Left ventricle myocardium inferior (tissue), 1 donor: ENCODE results near the gene NDUFA12. TPM values are rescaled to one million over a fixed set of nuclear protein-coding genes. Genes with fewer than 3 reads are reported as not detected.

ENCODE experiments used
- DNase-seq: peaks from one replicate; pipeline ENCODE4 v3.0.0-alpha.2; 2020
- H3K27ac ChIP-seq: fragments of 200-600 bp; replicated peaks from 2 replicates; pipeline ENCODE4 v1.8.0; 2021
- H3K27me3 ChIP-seq: fragments of 200-600 bp; 2 replicates; pipeline ENCODE4 v1.8.0; 2021; ENCODE audit warnings: low read depth
- H3K36me3 ChIP-seq: fragments of 200-600 bp; 2 replicates; pipeline ENCODE4 v1.8.0; 2021
- H3K4me1 ChIP-seq: fragments of 200-600 bp; 2 replicates; pipeline ENCODE4 v1.8.0; 2021
- H3K4me3 ChIP-seq: fragments of 200-600 bp; 2 replicates; pipeline ENCODE4 v1.8.0; 2021; ENCODE audit warnings: mild to moderate bottlenecking, moderate library complexity
- H3K9me3 ChIP-seq: fragments of 200-600 bp; replicated peaks from 2 replicates; pipeline ENCODE4 v1.8.0; 2021
- CTCF ChIP-seq: fragments of 200-600 bp; IDR thresholded peaks from 2 replicates; pipeline ENCODE4 v1.8.0; 2021; ENCODE audit warnings: antibody characterized with exemption, mild to moderate bottlenecking, borderline replicate concordance
- intact Hi-C: fragments of 100-400 bp; cut with micrococcal nuclease; formaldehyde crosslinking; loops from one replicate; pipeline ENCODE4 v1.11.0; 2022
- total RNA-seq: library from RNA; stranded (reverse); fragmentation: NEBNext Ultra II Directional; extraction: Animal tissue kit (Norgen Biotek cat#: 25700); gene quantifications from one replicate; pipeline ENCODE4 v1.2.1, GENCODE V29; 2021
- donor health status: DM: no; HTN: yes; CAD: no; lungs with severe emphysema.

The NDUFA12 gene
- total RNA-seq, 1 donor from 2014 or later, result 353 TPM

- no peaks in the 10 kb centered on the region for H3K27me3 ChIP-seq
- H3K27ac ChIP-seq, result no peak overlapping the region
- no peak for DNase-seq
- H3K36me3 ChIP-seq, result peaks cover 8% of the 10 kb centered on the region
- intact Hi-C loops, result no loop called here
- H3K4me3 ChIP-seq, result no peak overlapping the region
- no peak for TF ChIP-seq CTCF
- no peaks in the 10 kb centered on the region for H3K9me3 ChIP-seq
- peaks cover 35% of the 10 kb centered on the region for H3K4me1 ChIP-seq
Measured at GRCh38 chr12:94982456-94982855, 21.0 kb downstream of the NDUFA12 start.

- peaks cover 35% of the 10 kb centered on the region for H3K4me1 ChIP-seq
- no peak for DNase-seq
- H3K36me3 ChIP-seq, result peaks cover 5% of the 10 kb centered on the region
- no peak overlapping the region for H3K27ac ChIP-seq
- intact Hi-C loops, result no loop called here
- peak; percentile 30 for TF ChIP-seq CTCF
- no peaks in the 10 kb centered on the region for H3K9me3 ChIP-seq
- no peak overlapping the region for H3K4me3 ChIP-seq
- no peaks in the 10 kb centered on the region for H3K27me3 ChIP-seq
Measured at GRCh38 chr12:94980577-94980976, 22.9 kb downstream of the NDUFA12 start.

- H3K27me3 ChIP-seq, result no peaks in the 10 kb centered on the region
- H3K36me3 ChIP-seq, result peaks cover 5% of the 10 kb centered on the region
- intact Hi-C loops, result no loop called here
- H3K27ac ChIP-seq, result no peak overlapping the region
- peaks cover 35% of the 10 kb centered on the region for H3K4me1 ChIP-seq
- H3K9me3 ChIP-seq, result no peaks in the 10 kb centered on the region
- H3K4me3 ChIP-seq, result no peak overlapping the region
- no peak for TF ChIP-seq CTCF
- DNase-seq, result no peak
Measured at GRCh38 chr12:94979941-94980340, 23.6 kb downstream of the NDUFA12 start.

- intact Hi-C loops, result no loop called here
- Histone ChIP-seq H3K36me3 (no peaks in the 10 kb centered on the region), H3K4me3 (no peak overlapping the region), H3K27ac (no peak overlapping the region), H3K27me3 (no peaks in the 10 kb centered on the region), H3K9me3 (no peaks in the 10 kb centered on the region), H3K4me1 (peaks cover 30% of the 10 kb centered on the region)
- TF ChIP-seq CTCF, result no peak
- DNase-seq, result no peak
Measured at GRCh38 chr12:94977766-94978468, 25.6 kb downstream of the NDUFA12 start.

GRCh38 chr12:94973221-94973620 is 30.3 kb downstream of the NDUFA12 start:
- no peak overlapping the region for H3K27ac ChIP-seq
- DNase-seq, result no peak
- H3K27me3 ChIP-seq, result no peaks in the 10 kb centered on the region
- no peaks in the 10 kb centered on the region for H3K9me3 ChIP-seq
- no peak overlapping the region for H3K4me3 ChIP-seq
- TF ChIP-seq CTCF, result no peak
- H3K4me1 ChIP-seq, result peaks cover 7% of the 10 kb centered on the region
- intact Hi-C loops, result no loop called here
- peaks cover 16% of the 10 kb centered on the region for H3K36me3 ChIP-seq
